Kidney (tissue), 14 donors: ENCODE results near the gene POC1B. TPM values are rescaled to one million over a fixed set of nuclear protein-coding genes. Genes with fewer than 3 reads are reported as not detected.

ENCODE experiments used
- DNase-seq, 5 donors: peaks; one replicate each; pipeline ENCODE4 v3.0.0-alpha.2; 2013 to 2020
- FAIRE-seq: peaks from 2 replicates; lab custom pipeline; 2012; peaks lifted over from hg19 to GRCh38; lab: Jason Lieb, UNC
- H3K27ac ChIP-seq, 2 donors: one replicate each; pipeline ENCODE4 v1.7.0; 2013; ENCODE audit warnings: low read depth in 2 of 2, low read length in 2 of 2, inconsistent platforms in 1 of 2
- H3K27me3 ChIP-seq: one replicate; pipeline ENCODE4 v1.7.1; 2013; ENCODE audit warnings: low read length, inconsistent platforms; ENCODE audit not compliant: control insufficient read depth, insufficient read depth
- H3K36me3 ChIP-seq, 3 donors: one replicate each; pipeline versions ENCODE4 v1.7.0 to v1.7.1; 2013; ENCODE audit warnings: low read length in 3 of 3, control low read depth in 1 of 3, inconsistent platforms in 1 of 3; ENCODE audit not compliant: insufficient read depth in 3 of 3, control insufficient read depth in 2 of 3
- H3K4me1 ChIP-seq, 3 donors: one replicate each; pipeline versions ENCODE4 v1.7.0 to v1.7.1; 2013; ENCODE audit warnings: low read length in 3 of 3, inconsistent platforms in 1 of 3, low read depth in 1 of 3; ENCODE audit not compliant: control insufficient read depth in 2 of 3, insufficient read depth in 2 of 3
- H3K4me3 ChIP-seq, 3 donors: one replicate each; pipeline versions ENCODE4 v1.7.0 to v1.8.1; 2013; ENCODE audit warnings: low read length in 3 of 3, control low read depth in 1 of 3, inconsistent platforms in 1 of 3
- H3K9ac ChIP-seq, 3 donors: one replicate each; pipeline versions ENCODE4 v1.7.0 to v1.7.1; 2013; ENCODE audit warnings: low read length in 3 of 3, control low read depth in 1 of 3, inconsistent platforms in 1 of 3
- H3K9me3 ChIP-seq, 3 donors: one replicate each; pipeline versions ENCODE4 v1.7.0 to v1.7.1; 2013; ENCODE audit warnings: low read length in 3 of 3, control low read depth in 1 of 3, inconsistent platforms in 1 of 3; ENCODE audit not compliant: control insufficient read depth in 2 of 3, insufficient read depth in 1 of 3
- CTCF ChIP-seq: IDR thresholded peaks from 3 replicates; pipeline ENCODE4 v1.5.1; 2012; ENCODE audit warnings: mild to moderate bottlenecking, moderate library complexity, borderline replicate concordance; ENCODE audit not compliant: insufficient read depth; ENCODE audit errors: extremely low read depth
- intact Hi-C: fragments of 100-400 bp; cut with DNase I; formaldehyde crosslinking; loops from one replicate; pipeline ENCODE4 v1.11.1; 2022
- polyA plus RNA-seq: library from polyadenylated mRNA; stranded (reverse); fragments of 350-450 nt; fragmentation: Illumina TruSeq; extraction: RNeasy Lipid Tissue Mini Kit (QIAGEN cat#74804); gene quantifications from one replicate; pipeline ENCODE4 v1.2.3, GENCODE V29; 2014; ENCODE audit warnings: low read depth, low replicate concordance; ENCODE audit not compliant: insufficient read depth
- total RNA-seq: library from RNA; stranded (reverse); fragmentation: NEBNext Ultra II Directional; extraction: Animal tissue kit (Norgen Biotek cat#: 25700); gene quantifications from one replicate; pipeline ENCODE4 v1.2.1, GENCODE V29; 2021
- donor health status: control.
- donor health status: control.
- donor health status: control.
- donor health status: control.
- donor health status: control.
- donor health status: DM: yes; HTN: yes; CAD: no.
- donor health status: Normal renal cell carcinoma (clear cell type).

The POC1B gene
- total and polyA plus RNA-seq, 2 donors from 2014 or later: 11.7 to 16.7 TPM

- H3K9me3 ChIP-seq: no peaks in the 10 kb centered on the region
- no peak for FAIRE-seq
- H3K4me3 ChIP-seq: no peak overlapping the region
- intact Hi-C loops: no loop called here
- no peak for TF ChIP-seq CTCF
- no peaks in the 10 kb centered on the region for H3K36me3 ChIP-seq
- peaks cover 8 to 26% (median 20%) of the 10 kb centered on the region in 3 donors for H3K4me1 ChIP-seq
- peak overlapping the region; percentile 43 to 45 for H3K27ac ChIP-seq
- H3K27me3 ChIP-seq: no peaks in the 10 kb centered on the region
- DNase-seq: peak in 1 of 5 donors; percentile 37
- H3K9ac ChIP-seq: peak overlapping the region in 1 of 3 donors; percentile 41
Measured at GRCh38 chr12:89379839-89380467, 145.9 kb downstream of the POC1B start.

GRCh38 chr12:89379148-89379838, 146.6 kb downstream of the POC1B start:
- no peaks in the 10 kb centered on the region for H3K27me3 ChIP-seq

GRCh38 chr12:89376844-89377243, 149.0 kb downstream of the POC1B start:
- H3K4me1 ChIP-seq: peaks cover 0 to 19% (median 12%) of the 10 kb centered on the region in 3 donors
- no peak overlapping the region for H3K4me3 ChIP-seq
- no peak overlapping the region for H3K27ac ChIP-seq
- no peaks in the 10 kb centered on the region for H3K9me3 ChIP-seq
- no peaks in the 10 kb centered on the region for H3K27me3 ChIP-seq
- no peaks in the 10 kb centered on the region for H3K36me3 ChIP-seq
- no peak for DNase-seq
- no peak overlapping the region for H3K9ac ChIP-seq
- no peak for TF ChIP-seq CTCF
- FAIRE-seq: no peak
- intact Hi-C loops: no loop called here

More at GRCh38 chr12:89379148-89379838, 146.6 kb downstream of the POC1B start:
- FAIRE-seq (no peak), DNase-seq (peak in 3 of 5 donors; percentile 34 to 69 (median 55))
- Histone ChIP-seq H3K27ac (peak overlapping the region; percentile 45 to 73), H3K9ac (no peak overlapping the region), H3K4me1 (peaks cover 5 to 21% (median 14%) of the 10 kb centered on the region in 3 donors), H3K4me3 (no peak overlapping the region), H3K9me3 (no peaks in the 10 kb centered on the region), H3K36me3 (no peaks in the 10 kb centered on the region)
- no peak for TF ChIP-seq CTCF
- intact Hi-C loops: no loop called here
